Omental fat pad (tissue), 4 donors: ENCODE measurements around the gene LAX1. TPM values are rescaled to one million over a fixed set of nuclear protein-coding genes. Genes with fewer than 3 reads are reported as not detected.

ENCODE experiments used
- ATAC-seq: fragments of 150-250 bp; one replicate; pipeline ENCODE4 v1.9.1; 2016; ENCODE audit warnings: mild to moderate bottlenecking, moderate library complexity; ENCODE audit not compliant: low FRiP score
- DNase-seq: peaks from one replicate; pipeline ENCODE4 v3.0.0-alpha.2; 2019; ENCODE audit warnings: low spot score
- small RNA-seq: library from RNA; depleted of rRNA; stranded (forward); fragments of <200 nt; gene quantifications from one replicate; pipeline ENCODE3, GENCODE V24; 2016
- total RNA-seq, 4 donors: library from RNA; depleted of rRNA; stranded (reverse); fragments of >200 nt; gene quantifications; one replicate each; pipeline ENCODE4 v1.1.0, GENCODE V29; 2016
- TF ChIP-seq, protein P1 (sequence below), 3 donors: fragments of 450-650 bp; IDR thresholded peaks; one replicate each; pipeline ENCODE4 v1.5.1; 2016 to 2017; ENCODE audit warnings: antibody characterized with exemption in 3 of 3, mild to moderate bottlenecking in 3 of 3, moderate library complexity in 2 of 3

The LAX1 gene
- total RNA-seq, 4 donors from 2014 or later, result 0.19 to 2.4 (median 1.4) TPM

- ATAC-seq, result no peak
- no peak for DNase-seq
- TF ChIP-seq, protein P1, sequence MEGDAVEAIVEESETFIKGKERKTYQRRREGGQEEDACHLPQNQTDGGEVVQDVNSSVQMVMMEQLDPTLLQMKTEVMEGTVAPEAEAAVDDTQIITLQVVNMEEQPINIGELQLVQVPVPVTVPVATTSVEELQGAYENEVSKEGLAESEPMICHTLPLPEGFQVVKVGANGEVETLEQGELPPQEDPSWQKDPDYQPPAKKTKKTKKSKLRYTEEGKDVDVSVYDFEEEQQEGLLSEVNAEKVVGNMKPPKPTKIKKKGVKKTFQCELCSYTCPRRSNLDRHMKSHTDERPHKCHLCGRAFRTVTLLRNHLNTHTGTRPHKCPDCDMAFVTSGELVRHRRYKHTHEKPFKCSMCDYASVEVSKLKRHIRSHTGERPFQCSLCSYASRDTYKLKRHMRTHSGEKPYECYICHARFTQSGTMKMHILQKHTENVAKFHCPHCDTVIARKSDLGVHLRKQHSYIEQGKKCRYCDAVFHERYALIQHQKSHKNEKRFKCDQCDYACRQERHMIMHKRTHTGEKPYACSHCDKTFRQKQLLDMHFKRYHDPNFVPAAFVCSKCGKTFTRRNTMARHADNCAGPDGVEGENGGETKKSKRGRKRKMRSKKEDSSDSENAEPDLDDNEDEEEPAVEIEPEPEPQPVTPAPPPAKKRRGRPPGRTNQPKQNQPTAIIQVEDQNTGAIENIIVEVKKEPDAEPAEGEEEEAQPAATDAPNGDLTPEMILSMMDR (IDR thresholded peaks at IDR 0.05), result no peak
Measured at GRCh38 chr1:203813581-203814341, 48.8 kb downstream of the LAX1 start.

DNA sequence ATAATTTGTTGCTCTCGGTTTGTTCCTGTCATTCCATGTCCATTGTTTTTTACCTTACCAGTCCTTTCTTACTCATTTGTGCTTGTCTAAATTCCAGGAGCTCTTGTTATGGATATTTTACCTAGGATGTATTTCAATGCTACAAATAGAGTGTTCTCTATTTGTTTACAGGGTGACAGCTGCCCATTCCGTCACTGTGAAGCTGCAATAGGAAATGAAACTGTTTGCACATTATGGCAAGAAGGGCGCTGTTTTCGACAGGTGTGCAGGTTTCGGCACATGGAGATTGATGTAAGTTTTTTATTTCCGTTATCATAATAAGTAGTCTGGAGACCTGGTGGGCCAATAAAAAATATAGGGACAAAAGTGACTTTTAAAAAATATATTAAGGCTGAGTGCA, 53.4 kb downstream of the LAX1 start:
- ATAC-seq, result no peak
- TF ChIP-seq, protein P1 (IDR thresholded peaks at IDR 0.05), result no peak
- no peak for DNase-seq

DNA sequence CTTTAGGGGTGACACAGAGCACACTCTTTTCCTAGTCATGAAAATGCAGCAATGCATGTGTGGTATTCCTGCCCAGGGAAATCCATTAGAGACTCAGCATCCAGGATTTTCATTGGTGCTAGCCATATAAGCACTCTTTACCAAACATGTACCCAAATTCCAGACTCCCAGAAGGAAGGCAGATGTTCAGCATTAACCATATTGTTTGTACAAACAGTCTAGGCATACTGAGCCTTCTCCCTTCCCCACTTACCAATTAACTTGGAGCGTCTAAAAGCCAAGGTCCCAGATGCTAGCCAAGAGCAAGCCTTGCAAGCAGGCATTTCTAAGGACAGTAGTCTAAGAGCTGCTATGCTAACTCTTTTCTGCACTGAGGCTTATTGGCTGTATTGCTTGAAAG, 58.3 kb downstream of the LAX1 start:
- no peak for DNase-seq
- no peak for ATAC-seq

More for the DNA sequence above, 58.3 kb downstream of the LAX1 start:
- TF ChIP-seq, protein P1 (IDR thresholded peaks at IDR 0.05), result no peak

Small RNAs within 50 kb of the gene (small RNA-seq; reads per million reads assigned to genes)
- gene SNORA77, result 821 reads per million, percentile 98 among the genes with 10 or more reads in this experiment
- gene ZC3H11A, result 0.39 reads per million

Other genes starting within 250 kb of the LAX1 start
- 100 to 1,000 TPM in 3 of 4 donors, 10 to 100 TPM in 1; 90.4 to 212 (median 146) TPM for gene ATP2B4, start 138.4 kb upstream of the LAX1 start, total RNA-seq
- gene ZBED6, start 30.4 kb downstream of the LAX1 start, total RNA-seq, result 10 to 100 TPM; 24.9 to 32.3 (median 27.7) TPM
- gene ZC3H11A, start 30.4 kb downstream of the LAX1 start, total RNA-seq, result 100 to 1,000 TPM in 3 of 4 donors, 10 to 100 TPM in 1; 97.6 to 140 (median 108) TPM
- gene SNRPE, start 96.4 kb downstream of the LAX1 start, total RNA-seq, result 10 to 100 TPM; 26.3 to 53.7 (median 42.5) TPM